Calu3 (cell line): ENCODE data around the gene DHX29. TPM values are rescaled to one million over a fixed set of nuclear protein-coding genes. Genes with fewer than 3 reads are reported as not detected.
A peak's percentile ranks its signal among the peaks of the same experiment; 100 is the strongest.

ENCODE experiments used
- BruUV-seq: library from RNA; stranded (reverse); fragments of 400-500 nt; replicated peaks from 2 replicates; lab custom pipeline; 2021; lab: Mats Ljungman, UMichigan
- CTCF ChIA-PET: fragments of 300-600 bp; sonication (Branson Sonifier 250); formaldehyde crosslinking; loops from one replicate; lab custom pipeline; 2022; ENCODE audit warnings: antibody characterized with exemption; lab: Charles Lee
- DNase-seq: peaks from one replicate; pipeline ENCODE4 v3.0.0; 2022
- H3K27ac Mint-ChIP-seq: one replicate; pipeline ENCODE4 v1.8.0; 2022; ENCODE audit warnings: mixed read lengths; ENCODE audit not compliant: unreplicated experiment
- H3K27me3 Mint-ChIP-seq: one replicate; pipeline ENCODE4 v1.8.0; 2022; ENCODE audit warnings: mixed read lengths; ENCODE audit not compliant: unreplicated experiment
- H3K36me3 Mint-ChIP-seq: one replicate; pipeline ENCODE4 v1.8.0; 2022; ENCODE audit warnings: mild to moderate bottlenecking, moderate library complexity, mixed read lengths; ENCODE audit not compliant: insufficient read depth, unreplicated experiment
- H3K4me1 Mint-ChIP-seq: one replicate; pipeline ENCODE4 v1.8.0; 2022; ENCODE audit warnings: mild to moderate bottlenecking, low read depth, mixed read lengths; ENCODE audit not compliant: unreplicated experiment
- H3K4me3 Mint-ChIP-seq: one replicate; pipeline ENCODE4 v1.8.0; 2022; ENCODE audit warnings: mild to moderate bottlenecking, low read depth, moderate library complexity, mixed read lengths; ENCODE audit not compliant: unreplicated experiment
- H3K9me3 Mint-ChIP-seq: one replicate; pipeline ENCODE4 v1.8.0; 2022; ENCODE audit warnings: low read depth, mixed read lengths; ENCODE audit not compliant: unreplicated experiment
- intact Hi-C: fragments of 100-400 bp; cut with micrococcal nuclease; formaldehyde crosslinking; loops from one replicate; pipeline ENCODE4 v1.10.0; 2022; ENCODE audit not compliant: unreplicated experiment
- total RNA-seq: library from RNA; stranded (reverse); gene quantifications from 2 replicates; pipeline ENCODE4 v1.2.3, GENCODE V29; 2022
- TF ChIP-seq, protein P1 (sequence below): fragments of 200-600 bp; IDR thresholded peaks from one replicate; pipeline ENCODE4 v1.8.0; 2022; ENCODE audit warnings: antibody characterized with exemption; ENCODE audit not compliant: unreplicated experiment

The DHX29 gene
- total RNA-seq, 1 experiment from 2014 or later, result 17.2 TPM

DNA sequence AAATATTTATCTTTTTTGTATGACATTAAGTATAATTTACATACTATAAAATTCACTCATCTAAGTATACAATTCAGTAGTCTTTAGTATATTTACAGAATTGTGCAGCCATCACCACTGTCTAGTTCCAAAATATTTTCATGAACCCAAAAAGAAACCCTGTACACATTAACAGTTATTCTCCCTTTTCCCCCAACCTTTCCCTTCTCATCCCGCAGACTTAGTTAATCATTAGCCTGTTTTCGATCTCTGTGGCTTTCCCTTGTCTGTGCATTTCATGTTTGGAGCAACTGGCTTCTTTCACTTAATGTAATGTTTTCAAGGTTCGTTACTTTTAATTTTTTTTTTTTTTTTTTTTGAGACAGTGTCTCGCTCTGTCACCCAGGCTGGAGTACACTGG is 37.8 kb upstream of the DHX29 start:
- peaks cover 19% of the 10 kb centered on the region for H3K4me1 Mint-ChIP-seq
- no peak overlapping the region for H3K4me3 Mint-ChIP-seq
- TF ChIP-seq, protein P1, sequence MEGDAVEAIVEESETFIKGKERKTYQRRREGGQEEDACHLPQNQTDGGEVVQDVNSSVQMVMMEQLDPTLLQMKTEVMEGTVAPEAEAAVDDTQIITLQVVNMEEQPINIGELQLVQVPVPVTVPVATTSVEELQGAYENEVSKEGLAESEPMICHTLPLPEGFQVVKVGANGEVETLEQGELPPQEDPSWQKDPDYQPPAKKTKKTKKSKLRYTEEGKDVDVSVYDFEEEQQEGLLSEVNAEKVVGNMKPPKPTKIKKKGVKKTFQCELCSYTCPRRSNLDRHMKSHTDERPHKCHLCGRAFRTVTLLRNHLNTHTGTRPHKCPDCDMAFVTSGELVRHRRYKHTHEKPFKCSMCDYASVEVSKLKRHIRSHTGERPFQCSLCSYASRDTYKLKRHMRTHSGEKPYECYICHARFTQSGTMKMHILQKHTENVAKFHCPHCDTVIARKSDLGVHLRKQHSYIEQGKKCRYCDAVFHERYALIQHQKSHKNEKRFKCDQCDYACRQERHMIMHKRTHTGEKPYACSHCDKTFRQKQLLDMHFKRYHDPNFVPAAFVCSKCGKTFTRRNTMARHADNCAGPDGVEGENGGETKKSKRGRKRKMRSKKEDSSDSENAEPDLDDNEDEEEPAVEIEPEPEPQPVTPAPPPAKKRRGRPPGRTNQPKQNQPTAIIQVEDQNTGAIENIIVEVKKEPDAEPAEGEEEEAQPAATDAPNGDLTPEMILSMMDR, result no peak
- no peaks in the 10 kb centered on the region for H3K9me3 Mint-ChIP-seq
- BruUV-seq, result no TSS peak
- intact Hi-C loops, result loop anchor here (10.0 kb wide), 2 partner anchors 189 to 579 kb away; partner anchors contain the start of gene PLPP1
- H3K27me3 Mint-ChIP-seq, result no peaks in the 10 kb centered on the region
- CTCF ChIA-PET, result interaction anchor here (0.6 to 0.7 kb wide), 2 partner anchors 176 to 288 kb away, joined by 3 read pairs; no protein-coding TSS in a partner anchor
- peaks cover 13% of the 10 kb centered on the region for H3K36me3 Mint-ChIP-seq
- no peak overlapping the region for H3K27ac Mint-ChIP-seq
- no peak for DNase-seq

DNA sequence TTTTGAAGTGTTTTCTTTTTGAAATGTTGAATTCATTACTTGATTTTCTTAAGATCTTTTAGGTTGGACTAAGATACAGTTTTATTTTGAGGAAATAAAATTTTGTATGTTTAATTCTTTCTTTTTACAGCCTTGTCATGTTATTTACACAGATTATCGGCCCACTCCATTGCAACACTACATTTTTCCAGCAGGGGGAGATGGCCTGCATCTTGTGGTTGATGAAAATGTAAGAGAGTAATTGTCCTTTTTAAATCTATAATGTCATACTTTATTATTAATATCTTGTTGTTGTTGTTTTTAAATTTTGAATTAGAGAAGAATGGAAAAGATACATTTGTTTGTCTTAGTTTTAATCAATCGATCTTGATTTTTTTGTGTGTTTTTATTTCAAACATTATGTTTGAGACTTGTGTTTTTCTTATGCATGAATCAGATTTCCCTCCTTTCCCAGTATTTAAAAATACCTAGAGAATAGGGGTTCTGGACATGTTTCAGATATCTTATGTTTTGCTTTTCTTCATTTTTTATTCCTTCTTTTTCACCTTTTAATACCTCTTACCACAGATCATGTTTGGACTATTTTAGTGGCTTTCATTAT is 37.0 kb upstream of the DHX29 start:
- TF ChIP-seq, protein P1, result peak; percentile 78
- Mint-ChIP-seq H3K9me3 (no peaks in the 10 kb centered on the region), H3K36me3 (peaks cover 10% of the 10 kb centered on the region), H3K4me1 (peaks cover 19% of the 10 kb centered on the region), H3K27me3 (no peaks in the 10 kb centered on the region), H3K27ac (peak overlapping the region; percentile 11), H3K4me3 (no peak overlapping the region)
- CTCF ChIA-PET, result no interaction called here
- intact Hi-C loops, result loop anchor here (1.0 to 10.0 kb wide), 3 partner anchors 190 to 580 kb away; partner anchors contain the start of gene PLPP1
- no TSS peak for BruUV-seq
- peak; percentile 71 for DNase-seq

DNA sequence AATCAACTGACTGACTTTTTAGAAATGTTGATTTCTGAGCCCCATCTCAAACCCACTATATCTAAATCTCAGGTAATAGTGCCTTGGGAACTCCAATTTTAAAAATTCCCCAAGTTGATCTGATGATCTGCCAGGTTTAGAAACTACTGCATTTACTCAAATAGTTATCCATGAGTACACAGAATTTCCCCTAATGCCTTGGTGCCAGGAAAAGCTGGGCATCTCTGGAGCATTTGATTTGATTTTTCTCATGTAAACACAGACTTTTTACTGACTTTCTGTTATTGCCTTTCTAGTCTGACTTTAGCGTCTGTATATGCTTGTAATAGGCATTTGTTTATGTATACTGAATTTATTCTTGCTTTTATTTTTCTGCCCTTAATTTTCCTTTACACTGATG is 36.1 kb upstream of the DHX29 start:
- no peaks in the 10 kb centered on the region for H3K27me3 Mint-ChIP-seq
- no peak overlapping the region for H3K4me3 Mint-ChIP-seq
- intact Hi-C loops, result loop anchor here (1.0 to 10.0 kb wide), 3 partner anchors 191 to 581 kb away; partner anchors contain the start of gene PLPP1
- H3K36me3 Mint-ChIP-seq, result peaks cover 17% of the 10 kb centered on the region
- H3K9me3 Mint-ChIP-seq, result no peaks in the 10 kb centered on the region
- CTCF ChIA-PET, result no interaction called here
- H3K27ac Mint-ChIP-seq, result no peak overlapping the region
- DNase-seq, result no peak
- no TSS peak for BruUV-seq
- TF ChIP-seq, protein P1, result no peak
- peaks cover 19% of the 10 kb centered on the region for H3K4me1 Mint-ChIP-seq

DNA sequence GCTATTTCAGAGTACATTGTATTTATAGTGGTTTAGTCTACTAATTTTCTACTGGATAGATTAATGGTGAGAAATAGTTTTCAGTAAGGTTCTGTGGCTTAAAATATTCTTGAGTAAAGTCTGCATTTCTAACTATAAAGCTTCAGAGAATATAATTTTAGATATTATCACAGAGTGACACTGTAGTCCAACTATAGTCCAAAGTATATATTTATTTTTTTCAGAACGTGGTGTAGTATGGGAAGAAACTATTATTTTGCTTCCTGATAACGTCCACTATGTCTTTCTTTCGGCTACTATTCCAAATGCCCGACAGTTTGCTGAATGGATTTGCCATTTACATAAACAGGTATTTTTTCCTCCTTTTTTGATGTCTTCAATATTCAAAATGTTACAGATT is 35.6 kb upstream of the DHX29 start:
- H3K4me1 Mint-ChIP-seq, result peaks cover 19% of the 10 kb centered on the region
- BruUV-seq, result no TSS peak
- H3K4me3 Mint-ChIP-seq, result no peak overlapping the region
- CTCF ChIA-PET, result no interaction called here
- intact Hi-C loops, result loop anchor here (10.0 kb wide), 2 partner anchors 192 to 582 kb away; partner anchors contain the start of gene PLPP1
- TF ChIP-seq, protein P1, result no peak
- no peak for DNase-seq
- H3K27me3 Mint-ChIP-seq, result no peaks in the 10 kb centered on the region
- H3K27ac Mint-ChIP-seq, result no peak overlapping the region
- no peaks in the 10 kb centered on the region for H3K9me3 Mint-ChIP-seq
- peaks cover 22% of the 10 kb centered on the region for H3K36me3 Mint-ChIP-seq
